ENCODE data around the gene MTNR1A. TPM values are rescaled to one million over a fixed set of nuclear protein-coding genes. Genes with fewer than 3 reads are reported as not detected.

Gene MTNR1A
- total and polyA plus RNA-seq, 9 donors = not detected

GRCh38 chr4:186580669-186581068 lies 25.3 kb upstream of the MTNR1A start:
- Histone ChIP-seq H3K4me1 (ENCODE audit: insufficient read depth) (no peaks in the 10 kb centered on the region), H3K9me3 (no peaks in the 10 kb centered on the region), H3K27me3 (no peaks in the 10 kb centered on the region), H3K36me3 (no peaks in the 10 kb centered on the region), H3K4me3 (no peak overlapping the region), H3K27ac (no peak overlapping the region)
- intact Hi-C loops (cut with DNase I) = loop anchor here in 2 of 4 donors (10.0 kb wide), 2 partner anchors 276 to 286 kb away; no protein-coding TSS in a partner anchor
- no peak for DNase-seq
- TF ChIP-seq POLR2A (IDR thresholded peaks at IDR 0.05) (no peak), EP300 (IDR thresholded peaks at IDR 0.05) (no peak), CTCF (IDR thresholded peaks at IDR 0.05) (no peak)
- 91 to 97% (median 91%) methylated on average over 1 of the region's 1 CpG for WGBS, 3 donors

GRCh38 chr4:186570193-186570996 lies 15.0 kb upstream of the MTNR1A start:
- Histone ChIP-seq H3K4me1 (ENCODE audit: insufficient read depth) (no peaks in the 10 kb centered on the region), H3K36me3 (no peaks in the 10 kb centered on the region), H3K9me3 (no peaks in the 10 kb centered on the region), H3K27ac (no peak overlapping the region), H3K4me3 (no peak overlapping the region), H3K27me3 (no peaks in the 10 kb centered on the region)
- TF ChIP-seq EP300 (IDR thresholded peaks at IDR 0.05) (no peak), CTCF (IDR thresholded peaks at IDR 0.05) (no peak), POLR2A (IDR thresholded peaks at IDR 0.05) (no peak)
- DNase-seq = no peak
- intact Hi-C loops (cut with DNase I) = no loop called here
- 5 to 9% (median 7%) methylated on average over 23 of the region's 23 CpGs for WGBS, 3 donors

GRCh38 chr4:186569533-186570192 lies 14.3 kb upstream of the MTNR1A start:
- TF ChIP-seq CTCF (IDR thresholded peaks at IDR 0.05) (no peak), POLR2A (IDR thresholded peaks at IDR 0.05) (no peak), EP300 (IDR thresholded peaks at IDR 0.05) (no peak)
- no peak for DNase-seq
- H3K27ac ChIP-seq = no peak overlapping the region
- 19 to 30% (median 20%) methylated on average over 10 of the region's 10 CpGs for WGBS, 3 donors
- H3K27me3 ChIP-seq = no peaks in the 10 kb centered on the region
- no peaks in the 10 kb centered on the region for H3K9me3 ChIP-seq
- no peaks in the 10 kb centered on the region for H3K4me1 ChIP-seq (ENCODE audit: insufficient read depth)
- H3K36me3 ChIP-seq = no peaks in the 10 kb centered on the region
- H3K4me3 ChIP-seq = no peak overlapping the region
- intact Hi-C loops (cut with DNase I) = loop anchor here in 1 of 4 donors (10.0 kb wide), 1 partner anchor 265 kb away; no protein-coding TSS in a partner anchor

- Histone ChIP-seq H3K4me3 (no peak overlapping the region), H3K27ac (no peak overlapping the region), H3K4me1 (ENCODE audit: insufficient read depth) (no peaks in the 10 kb centered on the region), H3K9me3 (no peaks in the 10 kb centered on the region), H3K36me3 (no peaks in the 10 kb centered on the region), H3K27me3 (no peaks in the 10 kb centered on the region)
- no peak for DNase-seq
- intact Hi-C loops (cut with DNase I) = loop anchor here in 1 of 4 donors (10.0 kb wide), 1 partner anchor 261 kb away; no protein-coding TSS in a partner anchor
- TF ChIP-seq EP300 (IDR thresholded peaks at IDR 0.05) (no peak), CTCF (IDR thresholded peaks at IDR 0.05) (no peak), POLR2A (IDR thresholded peaks at IDR 0.05) (no peak)
- WGBS, 3 donors = 80 to 84% (median 80%) methylated on average over 7 of the region's 7 CpGs
Observed at GRCh38 chr4:186566068-186566467, 10.7 kb upstream of the MTNR1A start.

Measured in ovary (tissue), 9 donors.